Pancreas (tissue), 10 donors: Measurements from ENCODE around the gene SH3RF3. TPM values are rescaled to one million over a fixed set of nuclear protein-coding genes. Genes with fewer than 3 reads are reported as not detected.

Source experiments
- ATAC-seq, 4 donors: fragments of 200-7000 bp; cut with Tn5 transposase; one replicate each; pipeline versions ENCODE4 v1.8.0 to v1.9.1; 2020; ENCODE audit warnings: mild to moderate bottlenecking in 4 of 4, moderate library complexity in 4 of 4
- DNase-seq, 6 donors: peaks; one replicate each; pipeline ENCODE4 v3.0.0-alpha.2; 2020
- FAIRE-seq: peaks from 2 replicates; lab custom pipeline; 2012; peaks lifted over from hg19 to GRCh38; lab: Jason Lieb, UNC
- H3K27ac ChIP-seq, 4 donors: fragments of 200-600 bp; sonication (generic); 1 replicate in 3 of 4; 2 replicates in 1 of 4; pipeline versions ENCODE4 v1.5.0 to v1.8.0; 2020
- H3K27me3 ChIP-seq, 4 donors: fragments of 200-600 bp; one replicate each; pipeline ENCODE4 v1.8.0; 2021
- H3K36me3 ChIP-seq, 3 donors: fragments of 200-600 bp; sonication (generic) in 1 of 3; one replicate each; pipeline versions ENCODE4 v1.5.0 to v1.8.0; 2020 to 2021
- H3K4me1 ChIP-seq, 3 donors: fragments of 200-600 bp; one replicate each; pipeline ENCODE4 v1.8.0; 2021
- H3K4me3 ChIP-seq, 4 donors: fragments of 200-600 bp; sonication (generic) in 2 of 4; one replicate each; pipeline versions ENCODE4 v1.5.0 to v1.8.0; 2020 to 2021
- H3K9me3 ChIP-seq, 4 donors: fragments of 200-600 bp; one replicate each; pipeline ENCODE4 v1.8.0; 2021
- CTCF ChIP-seq, 4 donors: fragments of 200-600 bp; sonication (generic) in 3 of 4; IDR thresholded peaks; one replicate each; pipeline versions ENCODE4 v1.5.0 to v1.8.0; 2021; ENCODE audit warnings: antibody characterized with exemption in 4 of 4
- WGBS, 2 donors: extraction: QIAGEN DNeasy Blood & Tissue Kit; methylation state at CpG; one replicate each; pipeline ENCODE4 v1.1.7; 2013; 5-methylcytosine and 5-hydroxymethylcytosine counted together
- intact Hi-C, 3 donors: fragments of 100-400 bp; cut with DNase I; formaldehyde crosslinking; loops; one replicate each; pipeline versions ENCODE4 v1.11.1 to v1.14.2; 2022
- polyA plus RNA-seq, 2 donors: library from polyadenylated mRNA; stranded (reverse); fragments of 200-250 nt; gene quantifications; one replicate each; pipeline ENCODE4 v1.2.3, GENCODE V29; 2013
- total RNA-seq, 6 donors: library from RNA; stranded (reverse); fragmentation: NEBNext Ultra II Directional in 4 of 6; extraction: Animal tissue kit (Norgen Biotek cat#: 25700) in 4 of 6; gene quantifications; one replicate each; pipeline versions ENCODE4 v1.2.1 to v1.2.4, GENCODE V29; 2021 to 2023
- donor health status: healthy with polysubstance abuse.
- donor health status: DM: no; HTN: no; CAD: no; lungs with moderate emphysema.
- donor health status: DM: no; HTN: no; CAD: no.
- donor health status: control.
- donor health status: control.
- donor health status: Bipolar disorder and iron deficiency.
- donor health status: DM: yes; HTN: yes; CAD: no.
- donor health status: DM: no; HTN: no; CAD: no.
- donor health status: DM: no; HTN: no; CAD: no.
- donor health status: DM: yes; HTN: yes; CAD: no.

The SH3RF3 gene
- total and polyA plus RNA-seq, 8 donors, result 1.1 to 3.5 (median 1.8) TPM

DNA sequence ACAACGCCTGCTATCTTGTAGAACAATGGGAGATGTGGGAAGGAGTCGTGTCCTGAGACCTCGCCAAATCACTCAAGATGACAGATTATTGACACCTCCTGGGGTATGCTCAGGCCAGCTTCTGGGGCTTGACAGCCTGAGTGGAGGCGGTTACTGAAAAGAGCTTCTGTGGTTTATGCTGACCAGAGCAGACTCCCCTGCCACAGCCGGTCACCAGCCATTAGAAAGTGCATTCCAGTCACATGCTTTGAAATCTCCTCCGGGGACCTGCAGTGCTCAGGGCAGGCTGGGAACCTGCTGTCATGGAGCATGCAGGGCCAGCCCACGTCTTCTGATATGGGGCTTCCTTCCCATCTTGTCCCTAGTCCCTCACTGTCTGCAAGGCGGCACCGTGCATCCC is 268.9 kb downstream of the SH3RF3 start:
- Histone ChIP-seq H3K27ac (no peak overlapping the region), H3K36me3 (no peaks in the 10 kb centered on the region), H3K4me1 (no peaks in the 10 kb centered on the region), H3K4me3 (no peak overlapping the region), H3K9me3 (no peaks in the 10 kb centered on the region), H3K27me3 (no peaks in the 10 kb centered on the region)
- ATAC-seq (no peak), FAIRE-seq (no peak), DNase-seq (no peak)
- intact Hi-C loops, result no loop called here
- 68 to 69% methylated on average over 9 of the region's 9 CpGs for WGBS, 2 donors
- no peak for TF ChIP-seq CTCF (IDR thresholded peaks at IDR 0.05)

GRCh38 chr2:109398366-109399015 is 269.5 kb downstream of the SH3RF3 start:
- 79 to 93% methylated on average over 22 of the region's 22 CpGs for WGBS, 2 donors

DNA sequence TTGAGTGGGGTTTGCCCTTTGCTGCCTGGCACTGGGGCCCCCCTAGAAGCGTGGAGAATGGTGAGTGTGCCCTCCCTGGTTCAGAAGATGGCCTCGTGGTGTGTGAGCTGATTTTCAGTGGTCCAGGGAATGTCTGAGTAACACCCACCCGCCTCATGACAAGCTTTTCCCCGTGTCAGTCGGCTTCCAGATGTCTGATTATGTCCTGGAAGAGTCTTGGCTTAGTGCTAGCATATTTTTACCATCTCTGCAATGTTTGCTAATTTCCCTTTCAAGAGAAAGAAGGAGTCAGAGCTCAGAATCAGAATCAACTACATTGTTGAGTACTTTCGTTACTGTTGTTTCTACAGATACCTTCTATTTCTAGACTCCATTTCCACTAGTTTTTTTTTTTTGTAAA is 270.1 kb downstream of the SH3RF3 start:
- 61 to 72% methylated on average over 6 of the region's 6 CpGs for WGBS, 2 donors
- H3K27ac ChIP-seq, result no peak overlapping the region
- no peak for TF ChIP-seq CTCF (IDR thresholded peaks at IDR 0.05)
- no peak overlapping the region for H3K4me3 ChIP-seq
- intact Hi-C loops, result no loop called here
- DNase-seq, result no peak
- no peaks in the 10 kb centered on the region for H3K27me3 ChIP-seq
- no peaks in the 10 kb centered on the region for H3K9me3 ChIP-seq
- no peaks in the 10 kb centered on the region for H3K4me1 ChIP-seq
- no peak for ATAC-seq
- no peaks in the 10 kb centered on the region for H3K36me3 ChIP-seq
- FAIRE-seq, result no peak

More at GRCh38 chr2:109398366-109399015, 269.5 kb downstream of the SH3RF3 start:
- DNase-seq (no peak), FAIRE-seq (no peak), ATAC-seq (no peak)
- intact Hi-C loops, result no loop called here
- no peaks in the 10 kb centered on the region for H3K4me1 ChIP-seq
- TF ChIP-seq CTCF (IDR thresholded peaks at IDR 0.05), result no peak
- no peak overlapping the region for H3K27ac ChIP-seq
- no peaks in the 10 kb centered on the region for H3K9me3 ChIP-seq
- no peaks in the 10 kb centered on the region for H3K36me3 ChIP-seq
- H3K4me3 ChIP-seq, result no peak overlapping the region
- H3K27me3 ChIP-seq, result no peaks in the 10 kb centered on the region

DNA sequence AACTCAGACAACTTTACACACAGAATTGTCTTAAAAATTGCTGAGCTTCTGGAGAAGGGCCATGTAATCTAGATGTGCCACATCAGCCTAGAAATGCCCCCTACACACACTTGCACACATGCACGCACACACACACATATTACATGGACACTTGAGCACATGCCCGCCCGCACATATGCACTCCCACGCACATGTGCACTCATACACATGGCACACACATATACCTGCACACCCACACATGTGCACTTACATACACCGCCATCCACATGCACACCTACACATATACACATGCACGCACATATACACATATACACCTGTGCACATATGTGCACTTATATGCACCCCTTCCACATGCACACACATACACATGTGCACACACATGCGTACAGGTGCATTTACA is 271.1 kb downstream of the SH3RF3 start:
- no peaks in the 10 kb centered on the region for H3K27me3 ChIP-seq
- intact Hi-C loops, result no loop called here
- TF ChIP-seq CTCF (IDR thresholded peaks at IDR 0.05), result no peak
- H3K9me3 ChIP-seq, result no peaks in the 10 kb centered on the region
- H3K4me3 ChIP-seq, result no peak overlapping the region
- DNase-seq (no peak), ATAC-seq (no peak), FAIRE-seq (no peak)
- no peaks in the 10 kb centered on the region for H3K36me3 ChIP-seq
- WGBS, 2 donors, result 77 to 87% methylated on average over 7 of the region's 7 CpGs
- H3K4me1 ChIP-seq, result no peaks in the 10 kb centered on the region
- no peak overlapping the region for H3K27ac ChIP-seq

- H3K36me3 ChIP-seq, result no peaks in the 10 kb centered on the region
- no peaks in the 10 kb centered on the region for H3K9me3 ChIP-seq
- no peak for TF ChIP-seq CTCF (IDR thresholded peaks at IDR 0.05)
- intact Hi-C loops, result no loop called here
- no peak overlapping the region for H3K4me3 ChIP-seq
- DNase-seq, result peak in 1 of 6 donors; percentile 5
- H3K4me1 ChIP-seq, result no peaks in the 10 kb centered on the region
- H3K27ac ChIP-seq, result no peak overlapping the region
- no peaks in the 10 kb centered on the region for H3K27me3 ChIP-seq
- ATAC-seq, result no peak
- no peak for FAIRE-seq
- WGBS, 2 donors, result 39 to 51% methylated on average over 3 of the region's 3 CpGs
These were observed 272.4 kb downstream of the SH3RF3 start for GRCh38 chr2:109401370-109401769.
